Nephron (organoid): ENCODE data around the gene AGPAT3.

Source experiments
- H3K27ac Mint-ChIP-seq, 3 experiments: 2 replicates each; pipeline ENCODE4 v1.8.0; 2020; ENCODE audit warnings: mixed read lengths in 3 of 3, mild to moderate bottlenecking in 2 of 3, moderate library complexity in 1 of 3
- H3K27me3 Mint-ChIP-seq: 2 replicates; pipeline ENCODE4 v1.8.0; 2021; ENCODE audit warnings: low read depth, mild to moderate bottlenecking, moderate library complexity, mixed read lengths
- H3K36me3 Mint-ChIP-seq: 2 replicates; pipeline ENCODE4 v1.8.0; 2020; ENCODE audit warnings: low read depth, mixed read lengths
- H3K4me1 Mint-ChIP-seq: 2 replicates; pipeline ENCODE4 v1.8.0; 2020; ENCODE audit warnings: mixed read lengths
- H3K4me3 Mint-ChIP-seq, 3 experiments: 2 replicates each; pipeline ENCODE4 v1.8.0; 2020; ENCODE audit warnings: mild to moderate bottlenecking in 3 of 3, mixed read lengths in 3 of 3, moderate library complexity in 2 of 3
- H3K9me3 Mint-ChIP-seq: 2 replicates; pipeline ENCODE4 v1.8.0; 2020; ENCODE audit warnings: mixed read lengths
- TF ChIP-seq, protein P1 (sequence below), 3 experiments: fragments of 200-600 bp; sonication (generic); IDR thresholded peaks; one replicate each; pipeline ENCODE4 v1.5.0; 2021; ENCODE audit warnings: antibody characterized with exemption in 3 of 3; ENCODE audit not compliant: unreplicated experiment in 3 of 3

The AGPAT3 gene

DNA sequence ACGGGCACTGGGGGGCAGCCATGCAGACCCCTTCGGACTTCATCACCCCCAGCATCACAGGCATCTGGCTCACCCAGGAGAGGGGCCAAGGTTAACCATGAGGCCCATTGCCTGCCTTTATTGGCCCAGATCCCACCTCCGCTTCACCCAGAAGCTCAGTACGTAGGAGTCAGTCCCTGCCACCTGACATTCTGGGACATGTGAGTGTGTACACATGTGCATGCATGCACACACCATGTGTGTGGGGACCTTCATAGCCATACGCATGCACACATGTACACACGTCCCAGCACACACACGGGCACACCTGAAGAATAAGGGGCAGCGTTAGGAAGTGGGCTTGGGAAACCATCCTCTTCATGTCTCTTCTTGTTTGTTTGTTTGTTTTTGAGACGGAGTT is 123.0 kb downstream of the AGPAT3 start:
- Mint-ChIP-seq H3K9me3 (no peaks in the 10 kb centered on the region), H3K4me1 (peaks cover 29% of the 10 kb centered on the region), H3K4me3 (no peak overlapping the region), H3K27me3 (peaks cover 9% of the 10 kb centered on the region), H3K27ac (no peak overlapping the region), H3K36me3 (no peaks in the 10 kb centered on the region)
- TF ChIP-seq, protein P1, sequence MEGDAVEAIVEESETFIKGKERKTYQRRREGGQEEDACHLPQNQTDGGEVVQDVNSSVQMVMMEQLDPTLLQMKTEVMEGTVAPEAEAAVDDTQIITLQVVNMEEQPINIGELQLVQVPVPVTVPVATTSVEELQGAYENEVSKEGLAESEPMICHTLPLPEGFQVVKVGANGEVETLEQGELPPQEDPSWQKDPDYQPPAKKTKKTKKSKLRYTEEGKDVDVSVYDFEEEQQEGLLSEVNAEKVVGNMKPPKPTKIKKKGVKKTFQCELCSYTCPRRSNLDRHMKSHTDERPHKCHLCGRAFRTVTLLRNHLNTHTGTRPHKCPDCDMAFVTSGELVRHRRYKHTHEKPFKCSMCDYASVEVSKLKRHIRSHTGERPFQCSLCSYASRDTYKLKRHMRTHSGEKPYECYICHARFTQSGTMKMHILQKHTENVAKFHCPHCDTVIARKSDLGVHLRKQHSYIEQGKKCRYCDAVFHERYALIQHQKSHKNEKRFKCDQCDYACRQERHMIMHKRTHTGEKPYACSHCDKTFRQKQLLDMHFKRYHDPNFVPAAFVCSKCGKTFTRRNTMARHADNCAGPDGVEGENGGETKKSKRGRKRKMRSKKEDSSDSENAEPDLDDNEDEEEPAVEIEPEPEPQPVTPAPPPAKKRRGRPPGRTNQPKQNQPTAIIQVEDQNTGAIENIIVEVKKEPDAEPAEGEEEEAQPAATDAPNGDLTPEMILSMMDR (IDR thresholded peaks at IDR 0.05; ENCODE audit: unreplicated experiment in 3 of 3), result no peak

DNA sequence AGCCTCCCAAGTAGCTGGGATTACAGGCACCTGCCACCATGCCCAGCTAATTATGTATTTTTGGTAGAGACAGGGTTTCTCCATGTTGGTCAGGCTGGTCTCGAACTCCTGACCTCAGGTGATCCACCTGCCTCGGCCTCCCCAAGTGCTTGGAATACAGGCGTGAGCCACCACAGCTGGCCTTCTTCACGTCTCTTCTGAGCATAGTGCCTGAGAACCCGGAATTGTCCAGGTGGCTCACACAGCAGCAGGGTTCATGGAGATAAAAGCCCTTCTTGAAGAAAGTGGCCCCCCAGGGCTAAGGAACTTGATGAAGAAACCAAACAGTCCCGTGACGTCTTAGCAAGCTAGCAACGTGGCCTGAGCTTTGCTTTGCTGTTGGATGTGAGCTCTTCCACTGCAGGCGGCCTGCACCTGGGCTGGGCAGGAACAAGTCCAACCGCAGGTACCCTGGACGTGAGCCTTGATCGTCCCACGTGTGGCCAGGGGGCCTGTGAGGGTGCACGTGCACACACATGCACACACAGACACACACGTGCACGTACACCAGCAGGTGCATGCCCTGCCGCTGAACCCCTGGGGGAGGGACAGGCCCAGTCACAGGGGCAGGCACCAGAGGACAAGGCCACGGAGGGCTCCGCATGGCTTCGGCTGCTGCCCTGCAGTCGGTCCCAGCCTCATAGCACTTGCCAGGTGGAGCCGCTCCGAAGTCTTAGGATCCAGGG is 123.6 kb downstream of the AGPAT3 start:
- Mint-ChIP-seq H3K27ac (no peak overlapping the region), H3K36me3 (no peaks in the 10 kb centered on the region), H3K9me3 (no peaks in the 10 kb centered on the region), H3K4me1 (peaks cover 27% of the 10 kb centered on the region), H3K4me3 (no peak overlapping the region), H3K27me3 (peaks cover 9% of the 10 kb centered on the region)
- TF ChIP-seq, protein P1 (IDR thresholded peaks at IDR 0.05; ENCODE audit: unreplicated experiment in 3 of 3), result no peak

DNA sequence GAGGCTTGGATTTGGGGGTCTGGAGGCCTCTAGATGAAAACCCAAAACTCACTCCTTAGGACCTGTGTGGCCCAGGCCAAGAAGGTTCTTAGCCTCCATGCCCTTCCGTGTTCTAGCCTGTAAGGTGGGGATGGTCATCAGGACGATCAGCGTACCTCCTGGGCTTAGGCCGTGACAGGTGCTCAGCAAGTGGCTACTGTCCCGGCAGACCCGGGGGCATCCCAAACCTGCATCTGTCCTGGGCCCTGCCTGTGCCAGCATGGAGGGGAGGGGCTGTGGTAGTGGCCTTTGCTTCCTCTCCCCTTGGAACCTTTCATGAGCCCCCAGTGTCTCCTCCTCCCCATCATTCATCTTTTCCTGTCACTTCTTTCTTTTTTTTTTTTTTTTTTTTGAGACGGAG is 124.4 kb downstream of the AGPAT3 start:
- Mint-ChIP-seq H3K9me3 (no peaks in the 10 kb centered on the region), H3K36me3 (no peaks in the 10 kb centered on the region), H3K27ac (no peak overlapping the region), H3K4me1 (peaks cover 19% of the 10 kb centered on the region), H3K4me3 (no peak overlapping the region), H3K27me3 (peaks cover 9% of the 10 kb centered on the region)
- TF ChIP-seq, protein P1 (IDR thresholded peaks at IDR 0.05; ENCODE audit: unreplicated experiment in 3 of 3), result no peak

DNA sequence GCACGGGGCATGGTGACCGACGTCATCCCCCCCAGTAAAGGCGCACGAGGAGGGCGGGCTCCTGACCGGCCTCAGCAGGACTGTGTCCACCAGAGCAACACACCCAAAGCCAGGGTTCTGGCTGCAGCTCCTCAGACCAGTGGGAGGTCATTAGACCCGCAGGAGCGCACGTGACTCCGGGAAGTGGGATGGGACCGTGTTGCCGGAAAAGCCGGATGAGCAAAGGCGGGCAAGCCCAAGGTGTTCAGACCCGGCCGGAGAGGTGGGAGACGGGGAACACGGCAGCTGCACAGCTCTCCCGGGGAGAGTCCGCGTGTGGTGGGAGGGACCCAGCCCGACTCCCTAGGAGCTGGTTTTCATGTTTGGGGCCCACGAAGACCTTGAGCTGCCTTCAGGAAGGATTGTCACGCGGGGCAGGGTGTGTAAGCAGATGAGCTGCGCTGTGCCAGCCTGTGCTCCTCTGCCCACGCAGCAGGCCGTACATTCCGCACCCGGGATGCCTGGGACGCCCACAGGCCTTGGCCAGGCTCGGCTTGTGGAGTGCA is 126.5 kb downstream of the AGPAT3 start:
- H3K36me3 Mint-ChIP-seq, result no peaks in the 10 kb centered on the region
- H3K4me3 Mint-ChIP-seq, result no peak overlapping the region
- no peaks in the 10 kb centered on the region for H3K27me3 Mint-ChIP-seq
- H3K9me3 Mint-ChIP-seq, result no peaks in the 10 kb centered on the region
- H3K27ac Mint-ChIP-seq, result no peak overlapping the region
- peaks cover 4% of the 10 kb centered on the region for H3K4me1 Mint-ChIP-seq
- TF ChIP-seq, protein P1 (IDR thresholded peaks at IDR 0.05; ENCODE audit: unreplicated experiment in 3 of 3), result no peak

DNA sequence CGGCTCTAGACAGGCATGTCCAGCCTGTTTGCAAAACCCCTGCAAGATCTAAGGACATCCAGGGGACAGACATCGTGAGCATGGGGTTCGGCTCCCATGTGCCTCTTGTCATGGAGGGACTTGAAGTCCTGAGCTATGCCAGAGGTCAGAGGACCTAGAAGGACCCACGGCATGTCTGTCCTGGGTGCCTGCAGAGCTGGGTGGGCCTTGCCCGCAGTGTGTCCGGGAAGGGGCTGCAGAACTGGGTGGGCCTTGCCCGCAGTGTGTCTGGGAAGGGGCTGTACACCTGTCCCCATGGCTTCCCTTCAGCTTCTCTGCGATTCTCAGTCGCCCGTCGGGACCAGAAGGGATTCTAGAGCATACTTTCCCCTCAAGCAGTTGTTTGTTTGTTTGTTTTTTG is 127.1 kb downstream of the AGPAT3 start:
- TF ChIP-seq, protein P1 (IDR thresholded peaks at IDR 0.05; ENCODE audit: unreplicated experiment in 3 of 3), result no peak
- no peak overlapping the region for H3K4me3 Mint-ChIP-seq

DNA sequence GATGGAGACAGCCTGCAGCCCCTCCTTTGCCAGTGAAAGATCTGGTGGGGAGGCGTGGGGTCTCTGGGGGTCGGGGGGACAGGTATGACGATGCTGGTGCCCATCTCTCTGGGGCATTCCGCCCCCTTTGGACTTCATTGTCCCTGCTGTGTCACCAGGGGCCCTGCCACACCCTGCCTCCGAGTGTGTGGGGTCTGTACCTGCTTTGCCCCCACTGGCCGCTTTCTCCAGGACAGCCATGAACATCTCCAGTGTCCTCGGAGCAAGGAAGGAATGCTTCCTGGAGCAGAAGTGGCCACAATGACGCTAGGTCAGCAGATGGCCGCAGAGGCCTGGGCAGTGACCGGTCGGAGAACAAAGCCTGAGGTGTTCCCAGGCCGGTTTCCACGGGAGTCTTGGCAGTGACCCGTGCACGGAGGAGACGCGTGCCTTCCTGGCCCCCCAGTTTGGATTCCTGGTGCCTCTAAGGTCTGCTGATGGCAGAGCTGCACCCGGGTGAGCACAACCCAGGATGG is 128.5 kb downstream of the AGPAT3 start:
- Mint-ChIP-seq H3K9me3 (no peaks in the 10 kb centered on the region), H3K4me3 (no peak overlapping the region), H3K27me3 (no peaks in the 10 kb centered on the region), H3K36me3 (no peaks in the 10 kb centered on the region), H3K4me1 (no peaks in the 10 kb centered on the region), H3K27ac (no peak overlapping the region)
- TF ChIP-seq, protein P1 (IDR thresholded peaks at IDR 0.05; ENCODE audit: unreplicated experiment in 3 of 3), result no peak

More for the DNA sequence above, 127.1 kb downstream of the AGPAT3 start:
- no peaks in the 10 kb centered on the region for H3K4me1 Mint-ChIP-seq
- H3K36me3 Mint-ChIP-seq, result no peaks in the 10 kb centered on the region
- H3K9me3 Mint-ChIP-seq, result no peaks in the 10 kb centered on the region
- no peak overlapping the region for H3K27ac Mint-ChIP-seq
- no peaks in the 10 kb centered on the region for H3K27me3 Mint-ChIP-seq
